HUES6 (cell line): ENCODE results near the gene CYP24A1.

Source experiments
- H3K27ac ChIP-seq: 2 replicates; pipeline ENCODE4 v1.7.0; 2013; ENCODE audit warnings: low read depth, mild to moderate bottlenecking, low read length, inconsistent platforms
- H3K27me3 ChIP-seq: 2 replicates; pipeline ENCODE4 v1.6.1; 2013; ENCODE audit warnings: low read length; ENCODE audit not compliant: control insufficient read depth, insufficient read depth
- H3K36me3 ChIP-seq: 2 replicates; pipeline ENCODE4 v1.6.1; 2013; ENCODE audit warnings: low read length; ENCODE audit not compliant: control insufficient read depth, insufficient read depth
- H3K4me1 ChIP-seq: 2 replicates; pipeline ENCODE4 v1.6.1; 2013; ENCODE audit warnings: low read length; ENCODE audit not compliant: control insufficient read depth, insufficient read depth
- H3K4me3 ChIP-seq: 2 replicates; pipeline ENCODE4 v1.5.1; 2013; ENCODE audit warnings: low read depth, low read length
- H3K9ac ChIP-seq: one replicate; pipeline ENCODE4 v1.6.1; 2013; ENCODE audit warnings: mild to moderate bottlenecking, low read length
- H3K9me3 ChIP-seq: 2 replicates; pipeline ENCODE4 v1.6.1; 2013; ENCODE audit warnings: low read depth, low read length; ENCODE audit not compliant: control insufficient read depth, insufficient read depth

Gene CYP24A1

DNA sequence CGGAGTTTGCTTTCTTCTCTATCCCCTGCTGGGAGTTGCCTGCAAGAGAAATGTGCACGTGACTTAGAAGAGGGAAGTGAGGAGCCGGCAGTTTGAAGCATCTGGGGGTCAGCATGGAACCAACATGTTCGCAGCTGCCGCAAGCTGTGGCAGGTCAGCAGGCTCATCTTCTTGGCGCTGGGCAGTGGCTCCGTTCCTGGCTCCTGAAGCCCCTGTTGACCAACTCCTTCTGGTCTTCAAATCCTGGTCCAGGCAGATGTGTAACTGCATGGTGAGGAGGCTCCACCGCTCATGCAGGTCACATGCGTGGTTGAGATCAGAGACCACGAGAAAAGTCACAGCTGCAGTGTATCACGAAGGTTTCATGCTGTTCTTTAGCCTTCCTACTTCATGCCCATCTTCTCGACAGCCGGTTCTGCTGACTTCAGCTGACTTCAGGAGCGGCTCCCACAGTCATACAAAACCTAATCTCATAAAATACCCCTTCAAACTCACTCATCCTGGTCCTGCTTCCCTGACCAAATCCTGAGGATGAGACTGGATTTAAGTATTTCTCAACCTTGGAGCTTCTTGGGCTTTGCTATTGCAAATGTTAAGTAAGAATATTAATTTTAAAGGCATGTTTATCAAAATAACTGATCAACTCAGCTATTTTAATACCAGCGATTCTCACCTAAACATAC is 58.5 kb downstream of the CYP24A1 start:
- Histone ChIP-seq H3K27ac (no peak overlapping the region), H3K9me3 (0 out of 2 replicates have a peak, but pooled peaks cover 7% of the 10 kb centered on the region), H3K27me3 (no peaks in the 10 kb centered on the region), H3K4me3 (no peak overlapping the region), H3K4me1 (no peaks in the 10 kb centered on the region), H3K36me3 (no peaks in the 10 kb centered on the region), H3K9ac (no peak overlapping the region)

GRCh38 chr20:54114109-54114508 is 59.7 kb downstream of the CYP24A1 start:
- H3K27me3 ChIP-seq: no peaks in the 10 kb centered on the region
- no peak overlapping the region for H3K27ac ChIP-seq
- H3K9ac ChIP-seq: no peak overlapping the region
- no peak overlapping the region for H3K4me3 ChIP-seq
- no peaks in the 10 kb centered on the region for H3K36me3 ChIP-seq
- 0 out of 2 replicates have a peak, but pooled peaks cover 7% of the 10 kb centered on the region for H3K9me3 ChIP-seq
- no peaks in the 10 kb centered on the region for H3K4me1 ChIP-seq

DNA sequence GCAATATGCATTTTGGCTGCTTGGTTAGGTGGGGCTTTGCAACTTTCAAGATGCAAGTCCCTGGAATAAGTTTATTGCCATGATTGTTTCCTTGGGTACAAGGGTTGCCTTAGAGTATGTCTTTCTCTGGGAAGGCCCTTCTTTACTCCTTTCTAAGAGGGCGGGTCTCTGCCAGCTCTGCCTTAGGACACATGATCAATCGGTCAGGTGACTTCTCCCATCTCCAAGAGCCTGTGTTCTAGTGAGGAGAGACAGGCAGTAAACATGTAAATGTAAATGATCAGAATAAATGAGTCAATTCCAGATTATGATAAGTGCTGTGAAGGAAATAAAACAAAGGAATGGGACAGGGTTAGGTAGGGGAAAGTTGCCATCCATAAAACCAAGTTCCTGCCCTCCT is 60.2 kb downstream of the CYP24A1 start:
- H3K9ac ChIP-seq: no peak overlapping the region
- no peak overlapping the region for H3K4me3 ChIP-seq
- H3K4me1 ChIP-seq: no peaks in the 10 kb centered on the region
- H3K36me3 ChIP-seq: no peaks in the 10 kb centered on the region
- 0 out of 2 replicates have a peak, but pooled peaks cover 7% of the 10 kb centered on the region for H3K9me3 ChIP-seq
- no peaks in the 10 kb centered on the region for H3K27me3 ChIP-seq
- no peak overlapping the region for H3K27ac ChIP-seq

DNA sequence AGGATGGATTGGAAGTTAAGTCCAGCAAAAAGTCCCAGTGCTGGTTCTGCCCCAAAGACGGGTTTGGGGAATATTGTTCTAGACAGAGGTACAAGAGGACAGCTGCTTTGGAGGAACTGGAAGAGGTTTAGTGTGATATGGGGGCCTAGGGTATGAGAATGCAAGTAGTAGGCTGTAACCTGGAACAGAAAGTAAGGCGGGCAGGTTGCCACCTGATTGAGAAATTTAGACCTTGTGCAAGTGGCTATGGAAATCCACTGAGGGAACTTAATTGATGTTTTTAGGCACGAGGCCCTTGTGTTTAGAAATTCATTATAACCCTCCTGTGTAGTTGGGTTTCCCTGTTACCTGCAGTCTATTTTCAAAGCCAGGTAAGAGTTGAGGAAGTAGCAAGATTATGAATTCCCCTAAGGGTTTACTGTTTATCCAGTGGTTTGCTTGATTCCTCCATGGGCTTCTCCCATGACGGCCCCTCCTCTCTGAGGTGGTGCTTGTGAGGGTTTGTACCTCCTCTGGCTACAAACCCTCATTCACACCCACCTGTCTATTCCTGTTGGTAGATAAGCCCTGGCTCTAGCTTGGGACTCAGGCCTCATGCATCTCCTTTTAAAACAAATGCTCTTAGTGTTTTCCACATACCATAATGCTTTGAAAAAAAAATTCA is 61.4 kb downstream of the CYP24A1 start:
- Histone ChIP-seq H3K9ac (no peak overlapping the region), H3K4me3 (no peak overlapping the region), H3K9me3 (0 out of 2 replicates have a peak, but pooled peaks cover 7% of the 10 kb centered on the region), H3K27me3 (no peaks in the 10 kb centered on the region), H3K27ac (no peak overlapping the region), H3K36me3 (no peaks in the 10 kb centered on the region), H3K4me1 (no peaks in the 10 kb centered on the region; the same call in 1 of the 2 replicates)

GRCh38 chr20:54111460-54111859 is 62.3 kb downstream of the CYP24A1 start:
- Histone ChIP-seq H3K4me3 (no peak overlapping the region), H3K9me3 (0 out of 2 replicates have a peak, but pooled peaks cover 7% of the 10 kb centered on the region), H3K4me1 (no peaks in the 10 kb centered on the region; the same call in 1 of the 2 replicates), H3K27me3 (no peaks in the 10 kb centered on the region), H3K36me3 (no peaks in the 10 kb centered on the region), H3K27ac (no peak overlapping the region), H3K9ac (no peak overlapping the region)

- Histone ChIP-seq H3K9me3 (0 out of 2 replicates have a peak, but pooled peaks cover 7% of the 10 kb centered on the region), H3K4me1 (no peaks in the 10 kb centered on the region; the same call in 1 of the 2 replicates), H3K27me3 (no peaks in the 10 kb centered on the region), H3K4me3 (no peak overlapping the region), H3K9ac (no peak overlapping the region), H3K27ac (no peak overlapping the region), H3K36me3 (no peaks in the 10 kb centered on the region)
These were observed 63.3 kb downstream of the CYP24A1 start for GRCh38 chr20:54110457-54110856.

DNA sequence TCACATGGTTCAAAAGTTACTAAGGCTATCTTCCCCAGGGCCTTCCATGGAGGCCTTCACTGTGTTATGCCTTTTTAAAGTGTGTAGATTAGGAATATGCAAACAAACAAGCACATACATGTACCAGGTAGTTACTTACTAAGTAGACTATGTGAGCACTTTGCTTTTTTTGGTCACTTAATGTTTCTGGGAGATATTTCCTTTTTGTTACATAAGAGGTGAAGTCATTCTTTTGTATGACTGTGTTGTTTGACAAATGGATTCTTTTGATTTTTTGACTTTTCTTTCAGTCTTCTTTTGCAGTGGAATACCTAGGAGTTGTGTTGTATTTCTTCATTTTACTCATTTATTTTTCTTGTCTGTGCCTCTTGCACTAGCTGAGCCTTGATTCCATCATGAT is 63.7 kb downstream of the CYP24A1 start:
- Histone ChIP-seq H3K4me1 (peaks cover 3% of the 10 kb centered on the region; the same call in 1 of the 2 replicates), H3K9me3 (0 out of 2 replicates have a peak, but pooled peaks cover 7% of the 10 kb centered on the region), H3K36me3 (no peaks in the 10 kb centered on the region), H3K4me3 (no peak overlapping the region), H3K9ac (no peak overlapping the region), H3K27ac (no peak overlapping the region), H3K27me3 (no peaks in the 10 kb centered on the region)

DNA sequence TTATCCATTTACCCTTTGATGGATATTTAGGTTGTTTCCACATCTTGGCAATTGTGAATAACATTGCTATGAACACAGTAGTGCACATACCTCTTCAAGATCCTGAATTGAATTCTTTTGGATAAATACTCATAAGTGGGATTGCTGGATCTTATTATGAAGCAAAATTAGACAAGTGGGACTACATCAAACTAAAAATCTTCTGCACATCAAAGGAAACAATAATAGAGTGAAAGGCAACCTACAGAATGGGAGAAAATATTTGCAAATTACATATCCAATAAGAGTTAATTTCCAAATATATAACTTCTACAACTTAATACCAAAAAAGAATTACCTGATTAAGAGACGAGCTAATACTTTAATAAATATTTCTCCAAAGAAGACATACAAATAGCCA is 65.0 kb downstream of the CYP24A1 start:
- H3K36me3 ChIP-seq: no peaks in the 10 kb centered on the region
- H3K27ac ChIP-seq: no peak overlapping the region
- no peaks in the 10 kb centered on the region for H3K27me3 ChIP-seq
- H3K4me3 ChIP-seq: no peak overlapping the region
- H3K4me1 ChIP-seq: peaks cover 3% of the 10 kb centered on the region; the same call in 1 of the 2 replicates
- no peak overlapping the region for H3K9ac ChIP-seq
- 0 out of 2 replicates have a peak, but pooled peaks cover 7% of the 10 kb centered on the region for H3K9me3 ChIP-seq

GRCh38 chr20:54108326-54108642 is 65.5 kb downstream of the CYP24A1 start:
- Histone ChIP-seq H3K4me1 (peaks cover 3% of the 10 kb centered on the region; the same call in 1 of the 2 replicates), H3K9me3 (0 out of 2 replicates have a peak, but pooled peaks cover 7% of the 10 kb centered on the region), H3K36me3 (no peaks in the 10 kb centered on the region), H3K9ac (no peak overlapping the region), H3K4me3 (no peak overlapping the region), H3K27me3 (no peaks in the 10 kb centered on the region), H3K27ac (no peak overlapping the region)

DNA sequence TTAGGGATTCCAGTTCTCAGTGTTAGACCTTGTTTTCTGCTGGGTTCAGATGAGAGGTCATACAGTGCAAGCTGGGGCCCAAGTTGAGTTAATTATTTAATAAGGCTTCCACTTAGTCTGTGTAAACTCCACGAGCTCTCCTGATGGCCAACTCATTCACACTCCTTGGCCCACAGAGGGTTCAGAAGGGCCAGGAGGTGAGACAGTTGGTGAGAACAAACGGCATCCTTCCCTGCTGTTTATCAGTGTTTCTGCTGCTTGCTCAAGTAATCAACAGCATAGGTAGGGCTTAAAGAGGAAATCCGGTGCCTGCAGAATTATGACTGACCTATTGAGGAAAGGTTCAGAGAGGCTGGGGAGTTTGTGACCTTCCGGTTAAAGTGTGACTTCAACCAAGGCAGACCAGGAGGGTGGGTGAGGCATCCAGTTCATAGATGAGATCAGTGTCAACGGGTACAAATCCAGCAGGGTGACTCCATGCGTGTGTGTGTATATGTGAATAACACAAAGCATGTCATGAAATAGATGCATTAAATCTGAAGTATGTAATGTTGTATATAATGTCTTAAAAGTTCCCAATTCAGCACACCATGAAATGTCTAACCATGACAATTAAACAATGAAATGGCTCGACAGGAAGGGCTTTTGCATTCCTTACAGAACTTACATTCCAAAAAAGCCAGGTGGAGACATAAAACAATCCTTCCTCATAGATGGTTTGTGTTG is 66.0 kb downstream of the CYP24A1 start:
- H3K27me3 ChIP-seq: no peaks in the 10 kb centered on the region
- H3K27ac ChIP-seq: no peak overlapping the region
- H3K4me3 ChIP-seq: no peak overlapping the region
- H3K4me1 ChIP-seq: peaks cover 3% of the 10 kb centered on the region; the same call in 1 of the 2 replicates
- H3K36me3 ChIP-seq: no peaks in the 10 kb centered on the region
- no peak overlapping the region for H3K9ac ChIP-seq
- H3K9me3 ChIP-seq: 0 out of 2 replicates have a peak, but pooled peaks cover 7% of the 10 kb centered on the region

- Histone ChIP-seq H3K36me3 (no peaks in the 10 kb centered on the region), H3K9ac (no peak overlapping the region), H3K4me3 (no peak overlapping the region), H3K27me3 (no peaks in the 10 kb centered on the region), H3K9me3 (0 out of 2 replicates have a peak, but pooled peaks cover 7% of the 10 kb centered on the region), H3K27ac (no peak overlapping the region), H3K4me1 (peaks cover 3% of the 10 kb centered on the region; the same call in 1 of the 2 replicates)
These were observed 66.6 kb downstream of the CYP24A1 start for GRCh38 chr20:54107181-54107580.
